ENCODE results near the gene CD22.

Gene CD22

DNA sequence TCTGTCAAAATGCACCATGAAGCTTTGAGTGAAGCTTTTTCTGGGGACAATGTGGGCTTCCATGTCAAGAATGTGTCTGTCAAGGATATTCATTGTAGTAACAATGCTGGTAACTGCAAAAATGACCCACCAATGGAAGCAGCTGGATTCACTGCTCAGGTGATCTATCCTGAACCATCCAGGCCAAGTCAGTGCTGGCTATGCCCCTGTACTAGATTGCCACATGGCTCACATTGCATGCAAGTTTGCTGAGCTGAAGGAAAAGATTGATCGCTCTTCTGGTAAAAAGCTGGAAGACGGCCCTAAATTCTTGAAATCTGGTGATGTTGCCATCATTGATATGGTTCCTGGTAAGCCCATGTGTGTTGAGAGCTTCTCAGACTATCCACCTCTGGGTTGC is 54.5 kb downstream of the CD22 start:
- no peak for DNase-seq (ENCODE audit: low read depth, low spot score)

DNA sequence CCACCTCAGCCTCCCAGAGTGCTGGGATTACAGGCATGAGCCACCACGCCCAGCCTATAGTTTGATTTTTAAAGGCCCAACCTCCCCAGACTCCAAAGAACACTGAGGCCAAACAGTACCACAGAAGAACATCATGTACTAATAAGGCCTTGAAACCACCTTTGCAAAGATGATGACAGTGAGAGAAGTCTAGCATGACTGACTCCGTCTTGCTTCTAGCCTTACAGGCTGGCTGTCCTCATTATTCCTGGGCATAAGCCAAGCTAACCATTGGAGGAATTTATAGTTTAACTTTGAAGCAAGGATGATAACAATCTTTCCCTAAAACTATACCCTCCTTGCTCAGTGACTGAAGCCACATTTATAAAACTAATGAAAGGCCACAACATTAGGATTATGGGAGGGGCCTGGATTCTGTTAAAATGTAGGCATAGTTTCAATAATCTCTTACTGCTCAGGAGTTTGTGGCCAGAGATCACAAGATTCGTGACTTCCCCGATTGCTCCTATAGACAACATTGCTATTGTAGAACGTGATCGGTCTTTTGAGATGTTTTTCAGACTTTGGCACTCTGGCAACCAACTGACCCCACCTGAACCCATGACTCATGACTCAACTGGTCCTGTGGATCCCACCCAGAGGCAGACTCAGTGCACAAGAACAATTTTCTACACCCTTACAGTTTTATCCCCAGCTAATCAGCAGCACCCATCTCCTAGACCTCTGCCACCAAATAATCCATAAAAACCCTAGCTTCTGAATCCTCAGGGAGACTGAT is 59.5 kb downstream of the CD22 start:
- DNase-seq (ENCODE audit: low read depth, low spot score): no peak

- DNase-seq (ENCODE audit: low read depth, low spot score): no peak
Observed at GRCh38 chr19:35389192-35389861, 60.3 kb downstream of the CD22 start.

- DNase-seq (ENCODE audit: low read depth, low spot score): no peak
Observed at GRCh38 chr19:35392742-35393715, 64.0 kb downstream of the CD22 start.

DNA sequence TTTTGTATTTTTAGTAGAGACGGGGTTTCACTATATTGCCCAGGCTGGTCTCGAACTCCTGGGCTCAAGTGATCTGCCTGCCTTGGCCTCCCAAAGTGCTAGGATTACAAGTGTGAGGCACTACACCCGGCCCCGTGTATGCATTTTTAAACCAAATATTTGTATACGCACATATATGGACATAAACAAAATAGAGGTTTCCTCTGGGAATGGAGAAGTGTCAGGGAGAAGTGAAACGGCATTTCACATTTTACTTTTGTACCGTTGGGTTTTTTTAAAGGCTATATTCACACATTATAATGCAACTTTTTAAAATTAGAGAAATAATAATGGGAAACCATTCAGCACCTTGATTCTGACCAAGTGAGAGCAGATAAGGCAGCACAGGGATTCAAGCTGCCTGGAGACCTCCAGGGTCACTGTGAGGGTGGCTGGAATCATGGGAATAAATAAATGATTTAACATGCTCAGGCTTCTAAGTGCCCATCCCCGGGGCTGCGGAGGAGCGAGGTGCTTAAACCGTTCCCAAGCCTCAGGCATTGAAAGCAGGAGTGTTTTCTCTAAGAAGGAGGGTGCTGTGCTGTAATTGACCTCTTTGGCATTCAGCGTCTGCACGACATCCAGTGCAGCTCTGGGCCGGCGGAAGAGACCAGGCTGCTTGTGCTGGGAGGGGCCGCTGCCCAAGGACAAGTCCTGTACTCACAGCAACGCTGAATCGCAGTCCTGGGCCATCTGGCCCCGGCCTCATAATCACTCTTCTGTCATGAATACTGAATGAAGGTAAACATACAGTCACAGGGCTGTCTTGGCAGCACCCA is 66.6 kb downstream of the CD22 start:
- no peak for DNase-seq (ENCODE audit: low read depth, low spot score)

GRCh38 chr19:35396240-35396885 is 67.4 kb downstream of the CD22 start:
- DNase-seq (ENCODE audit: low read depth, low spot score): no peak

Measured in activated naive CD8-positive, alpha-beta T cell treated with anti-CD3 and anti-CD28 coated beads, Interleukin-2, amount 50 U/mL, for 16 hours (primary cell).